GM18907 (cell line): ENCODE measurements around the gene DPEP2NB.
"Not testable (repeated sequence)": the region's sequence is repeated elsewhere in the genome, so short reads cannot be mapped to it uniquely, and the experiment has no call there.

Experiments used
- ATAC-seq: cut with Tn5 transposase; IDR thresholded peaks from one replicate; pipeline ENCODE4 v1.9.1; 2021; ENCODE audit warnings: mild to moderate bottlenecking, moderate library complexity; ENCODE audit not compliant: unreplicated experiment

DPEP2NB gene

DNA sequence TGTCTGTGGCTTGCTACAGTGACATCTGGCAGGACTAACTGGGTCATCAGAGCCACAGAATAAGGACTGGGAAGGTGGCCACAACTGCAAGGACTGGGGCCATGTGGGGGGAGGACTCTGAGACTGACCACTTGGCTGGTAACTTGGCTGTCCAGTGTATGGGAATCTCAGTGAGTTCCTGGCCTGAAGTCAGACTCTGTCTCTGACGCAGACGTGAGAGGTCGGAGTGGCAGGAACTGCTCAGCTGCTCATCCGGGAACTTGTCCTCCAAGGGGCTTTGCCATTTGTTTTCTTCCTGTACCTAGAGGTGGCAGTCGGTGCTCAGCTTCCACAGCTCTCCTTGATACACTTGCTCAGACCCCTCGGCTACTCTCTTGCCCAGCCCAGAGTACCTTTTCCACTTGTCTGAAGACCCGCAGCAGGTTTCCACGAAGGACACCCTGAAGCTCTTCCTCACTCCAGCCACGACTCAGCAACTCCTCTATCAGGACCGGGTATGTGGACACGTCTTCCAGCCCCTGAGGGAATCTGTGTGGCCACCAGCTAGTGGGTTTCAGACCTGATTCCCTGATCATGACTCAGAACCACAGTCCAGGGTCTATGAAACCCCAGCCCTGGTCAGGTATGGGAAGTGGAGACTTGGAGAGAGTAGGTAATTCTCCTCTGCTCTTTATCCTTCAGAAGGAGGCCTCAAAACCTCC lies 28.1 kb downstream of the DPEP2NB start:
- no peak for ATAC-seq

DNA sequence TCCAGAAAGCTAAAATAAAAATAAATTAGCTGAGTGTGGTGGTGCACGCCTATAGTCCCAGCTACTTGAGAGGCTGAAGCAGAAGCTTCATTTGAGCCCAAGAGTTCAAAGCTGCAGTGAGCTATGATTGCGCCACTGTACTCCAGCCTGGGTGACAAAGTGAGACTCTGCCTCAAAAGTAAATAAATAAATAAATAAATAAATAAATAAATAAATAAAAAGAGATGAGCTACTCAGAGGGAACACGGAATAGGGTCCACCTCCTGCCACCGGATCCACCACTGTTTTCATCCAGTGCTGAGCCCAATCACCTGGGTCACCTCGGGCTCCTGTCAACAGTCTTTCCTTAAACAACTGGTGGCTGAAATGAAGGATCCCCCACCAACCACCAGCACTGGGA lies 28.8 kb downstream of the DPEP2NB start:
- ATAC-seq: no peak

DNA sequence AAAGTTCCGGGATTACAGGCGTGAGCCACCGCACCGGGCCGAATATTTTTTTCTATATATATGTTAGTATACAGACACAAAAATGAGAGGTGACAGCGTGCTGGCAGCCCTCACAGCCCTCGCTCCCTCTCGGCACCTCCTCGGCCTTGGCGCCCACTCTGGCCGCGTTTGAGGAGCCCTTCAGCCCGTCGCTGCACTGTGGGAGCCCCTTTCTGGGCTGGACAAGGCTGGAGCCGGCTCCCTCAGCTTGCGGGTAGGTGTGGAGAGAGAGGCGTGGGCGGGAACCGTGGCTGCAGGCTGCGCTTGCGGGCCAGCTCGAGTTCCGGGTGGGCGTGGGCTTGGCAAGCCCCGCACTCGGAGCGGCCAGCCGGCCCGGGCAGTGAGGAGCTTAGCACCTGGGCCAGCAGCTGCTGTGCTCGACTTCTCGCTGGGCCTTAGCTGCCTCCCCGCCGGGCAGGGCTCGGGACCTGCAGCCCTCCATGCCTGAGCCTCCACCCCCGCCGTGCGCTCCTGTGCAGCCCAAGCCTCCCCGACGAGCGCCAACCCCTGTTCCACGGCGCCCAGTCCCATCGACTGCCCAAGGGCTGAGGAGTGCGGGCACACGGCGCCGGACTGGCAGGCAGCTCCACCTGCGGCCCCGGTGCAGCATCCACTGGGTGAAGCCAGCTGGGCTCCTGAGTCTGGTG lies 33.6 kb downstream of the DPEP2NB start:
- no peak for ATAC-seq

DNA sequence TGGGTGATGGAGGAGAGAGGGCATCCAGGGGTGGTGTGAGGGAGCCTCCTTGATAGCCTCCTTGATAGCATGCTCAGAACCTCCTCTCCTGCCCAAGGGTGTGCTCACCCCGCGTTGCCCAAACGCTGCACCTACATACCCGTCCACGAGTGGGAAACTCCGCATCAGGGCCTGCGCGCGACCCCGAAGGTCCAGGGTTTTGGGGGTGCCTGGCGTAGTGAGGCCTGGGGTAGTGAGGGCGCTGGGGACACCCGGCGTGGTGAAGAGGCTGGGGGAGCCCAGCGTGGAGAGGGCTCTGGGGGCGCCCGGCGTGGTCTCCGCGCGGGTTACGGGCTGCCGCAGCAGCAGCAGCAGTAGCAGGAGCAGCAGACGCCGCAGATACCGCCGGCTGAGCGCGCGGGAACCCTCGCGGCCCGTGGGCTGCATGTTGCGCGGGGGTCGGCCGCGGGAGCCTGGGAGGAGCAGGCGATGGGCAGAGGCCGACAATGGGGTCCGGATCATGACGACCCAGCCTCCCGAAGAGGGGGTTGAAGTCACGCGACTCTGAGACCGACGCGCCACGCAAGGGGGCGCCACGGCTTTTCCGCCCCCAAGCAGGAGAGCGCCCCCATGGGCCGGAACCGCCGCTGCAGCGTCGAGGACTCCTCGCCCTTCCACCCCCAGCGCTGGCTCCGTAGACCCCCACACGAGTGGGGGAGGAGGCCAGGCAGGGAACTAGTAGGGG lies 35.6 kb downstream of the DPEP2NB start, which contains the start of gene DPEP3:
Gene DPEP3, minus strand, starts transcription at position 545 of the 724 bp plus-strand sequence. Its CDS starts 119 bp downstream, at position 426.
- no peak for ATAC-seq

DNA sequence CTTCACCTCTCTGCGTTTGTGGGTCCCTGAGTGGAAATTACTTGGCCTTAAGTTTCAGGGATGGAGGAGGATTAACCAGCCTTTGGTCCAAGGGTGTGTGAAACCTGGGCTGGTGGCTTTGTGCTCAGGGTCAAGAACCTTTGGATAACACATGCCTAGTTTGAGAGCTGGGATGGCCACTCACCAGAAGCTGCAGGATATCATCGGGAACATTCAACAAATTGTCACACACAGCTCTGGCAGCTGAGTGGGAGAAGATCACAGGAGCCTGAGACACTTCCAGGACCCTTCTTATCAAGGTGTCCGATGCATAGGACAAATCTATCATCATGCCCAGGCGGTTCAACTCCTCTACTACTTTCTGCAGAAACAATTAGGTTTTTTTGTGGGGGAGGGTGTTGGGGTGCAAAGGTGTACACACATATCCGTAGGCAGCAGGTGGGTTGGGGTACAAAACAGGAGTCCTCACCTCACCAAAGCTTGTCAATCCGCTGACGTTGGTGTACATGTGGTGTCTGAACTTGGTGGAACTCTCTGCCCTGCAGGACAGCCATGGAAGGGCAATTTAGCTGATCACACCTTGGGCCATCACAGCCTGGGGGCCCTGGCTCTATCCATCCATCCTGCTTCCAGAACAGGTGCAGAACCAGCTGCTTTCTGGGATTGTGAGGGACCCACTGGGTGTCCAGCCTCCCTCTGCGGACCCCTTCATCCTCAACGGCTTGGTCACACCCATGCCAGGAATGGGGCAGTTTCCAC lies 38.1 kb downstream of the DPEP2NB start:
- ATAC-seq: no peak

DNA sequence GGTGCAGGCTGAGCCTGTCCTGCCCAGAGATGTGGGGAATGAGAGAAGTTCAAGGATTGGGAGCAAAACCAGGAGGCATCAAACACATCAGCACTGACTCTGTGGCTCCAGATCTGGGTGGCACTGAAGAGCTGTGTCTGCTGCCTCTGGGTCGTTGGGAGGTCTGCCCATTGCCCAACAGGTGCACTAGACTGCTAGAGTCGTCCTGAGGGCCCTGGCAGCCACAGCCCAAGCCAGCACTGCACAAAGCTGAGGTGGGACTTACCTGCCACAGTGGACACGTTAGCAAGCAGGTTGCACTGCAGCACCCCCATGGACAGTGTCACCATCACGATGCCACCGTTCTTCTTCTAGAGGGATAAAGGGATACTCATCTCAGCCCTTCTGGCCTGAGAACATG lies 38.7 kb downstream of the DPEP2NB start:
- no peak for ATAC-seq

DNA sequence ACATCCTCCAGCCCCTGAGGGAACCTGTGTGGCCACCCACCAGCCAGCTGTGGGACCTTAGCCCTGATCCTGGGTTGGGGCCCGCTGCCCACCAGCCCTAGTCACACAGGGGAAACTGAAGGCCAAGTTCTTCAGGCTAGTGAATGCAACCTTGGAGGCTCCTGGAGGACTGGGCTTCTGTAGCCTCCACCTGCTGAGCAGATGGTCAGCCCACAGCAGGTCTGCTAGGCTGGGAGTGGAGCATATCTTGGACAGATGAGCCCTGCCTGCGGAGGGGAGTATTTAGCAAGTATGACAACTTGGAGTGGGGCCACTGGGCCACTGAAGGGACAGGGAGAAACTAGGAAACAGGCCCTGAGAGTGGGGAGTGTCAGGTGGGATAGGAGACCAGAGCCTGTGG lies 39.5 kb downstream of the DPEP2NB start:
- ATAC-seq: no peak

DNA sequence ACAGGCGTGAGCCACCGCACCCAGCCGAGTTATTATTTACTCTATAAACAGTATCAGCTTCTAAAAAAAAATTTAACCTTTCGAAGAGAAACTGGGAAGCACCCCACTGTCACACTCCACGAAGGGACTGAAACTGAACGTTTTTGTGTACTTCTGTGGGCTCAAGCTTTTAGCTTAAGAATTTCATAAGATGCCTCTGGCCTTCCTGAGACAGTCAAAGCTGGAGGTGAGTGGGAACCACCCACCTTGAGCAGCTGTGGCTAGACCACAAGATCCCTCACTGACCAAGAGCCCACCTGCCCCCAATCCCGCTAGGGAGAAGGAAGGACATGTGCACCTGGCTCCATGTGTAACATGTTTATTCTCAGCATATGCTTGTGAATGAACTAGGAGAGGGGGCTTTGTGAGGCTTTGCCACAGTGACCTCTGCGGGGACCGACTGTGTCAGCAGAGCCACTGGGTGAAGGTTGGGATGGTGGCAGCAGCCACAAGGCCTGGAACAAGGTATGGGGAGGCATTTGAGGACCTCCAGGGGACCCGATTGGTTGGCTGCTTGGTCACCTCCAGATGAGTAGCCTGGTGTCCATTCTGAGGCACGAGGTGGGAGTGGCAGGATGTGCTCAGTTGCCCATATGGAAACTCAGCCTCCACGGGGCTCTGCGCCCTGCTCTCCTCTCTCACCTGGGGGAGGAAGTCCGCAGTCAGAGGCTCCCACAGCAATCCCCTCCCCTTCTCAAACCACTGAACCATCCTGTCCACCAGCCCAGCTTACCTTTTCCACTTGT lies 40.2 kb downstream of the DPEP2NB start:
- ATAC-seq: no peak

DNA sequence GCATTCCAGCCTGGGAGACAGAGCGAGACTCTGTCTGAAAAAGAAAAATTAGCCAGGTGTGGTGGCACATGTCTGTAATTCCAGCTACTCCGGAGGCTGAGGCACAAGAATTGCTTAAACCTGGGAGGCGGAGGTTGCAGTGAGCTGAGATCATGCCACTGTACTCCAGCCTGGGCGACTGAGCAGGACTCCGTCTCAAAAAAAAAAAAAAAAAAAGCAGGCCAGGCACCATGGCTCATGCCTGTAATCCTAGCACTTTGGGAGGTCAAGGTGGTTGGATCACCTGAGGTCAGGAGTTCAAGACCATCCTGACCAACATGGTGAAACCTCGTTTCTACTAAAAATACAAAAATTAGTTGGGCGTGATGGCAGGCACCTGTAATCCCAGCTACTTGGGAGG lies 43.4 kb downstream of the DPEP2NB start:
- ATAC-seq: not testable (repeated sequence)

DNA sequence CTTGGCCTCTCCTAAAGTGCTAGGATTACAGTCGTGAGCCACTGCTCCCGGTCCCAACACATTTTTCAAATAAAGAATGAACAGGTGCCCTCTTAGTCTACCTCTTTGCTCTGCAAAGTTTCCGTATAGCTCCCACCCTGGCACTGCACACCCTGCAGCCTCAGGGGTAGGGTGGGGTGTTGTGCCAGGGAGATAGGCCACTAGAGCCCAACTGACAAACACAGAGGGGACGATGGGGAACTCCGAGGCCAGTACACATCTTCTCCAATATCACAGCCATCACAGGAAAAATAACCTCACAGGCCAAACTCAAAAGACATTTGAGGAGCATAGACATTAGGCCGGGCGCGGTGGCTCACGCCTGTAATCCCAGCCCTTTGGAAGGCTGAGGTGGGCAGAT lies 44.6 kb downstream of the DPEP2NB start:
- no peak for ATAC-seq

DNA sequence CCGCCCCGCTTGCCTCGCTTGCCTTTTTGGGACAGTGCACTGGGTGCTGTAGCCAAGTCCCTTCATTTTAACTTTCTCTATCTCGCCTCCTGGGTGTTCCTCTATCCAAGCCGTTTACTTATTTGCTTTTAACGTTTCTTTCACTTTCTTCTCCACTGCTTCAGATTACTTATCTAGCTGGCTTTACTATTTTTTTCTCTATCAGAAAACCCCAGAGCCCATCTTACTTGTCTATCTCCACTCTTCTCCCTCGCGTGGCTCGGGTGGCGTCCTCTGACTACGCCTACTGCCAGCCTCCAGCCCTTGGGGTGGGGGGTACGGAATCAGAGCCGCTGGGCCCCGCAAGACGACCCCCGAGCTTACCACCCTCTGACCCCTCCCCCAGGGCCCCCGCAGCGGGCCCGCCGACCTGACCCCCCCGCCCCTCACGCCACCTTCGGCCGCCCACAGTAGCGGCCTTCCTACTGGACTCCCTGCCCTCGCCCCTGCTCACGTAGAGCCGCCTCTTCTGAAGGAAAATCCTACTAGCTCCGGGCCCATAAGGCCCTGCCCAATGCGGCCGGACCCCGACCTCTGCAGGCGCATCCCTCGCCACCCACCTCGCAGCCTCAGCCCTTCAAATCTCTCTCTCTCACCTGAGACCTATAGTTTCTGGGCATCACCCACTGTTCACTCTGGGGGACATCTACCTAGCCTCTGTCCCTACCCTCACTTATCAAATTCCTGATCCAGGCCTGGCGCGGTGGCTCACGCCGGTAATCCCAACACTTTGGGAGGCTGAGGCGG lies 46.3 kb downstream of the DPEP2NB start:
- ATAC-seq: peak; percentile 6

DNA sequence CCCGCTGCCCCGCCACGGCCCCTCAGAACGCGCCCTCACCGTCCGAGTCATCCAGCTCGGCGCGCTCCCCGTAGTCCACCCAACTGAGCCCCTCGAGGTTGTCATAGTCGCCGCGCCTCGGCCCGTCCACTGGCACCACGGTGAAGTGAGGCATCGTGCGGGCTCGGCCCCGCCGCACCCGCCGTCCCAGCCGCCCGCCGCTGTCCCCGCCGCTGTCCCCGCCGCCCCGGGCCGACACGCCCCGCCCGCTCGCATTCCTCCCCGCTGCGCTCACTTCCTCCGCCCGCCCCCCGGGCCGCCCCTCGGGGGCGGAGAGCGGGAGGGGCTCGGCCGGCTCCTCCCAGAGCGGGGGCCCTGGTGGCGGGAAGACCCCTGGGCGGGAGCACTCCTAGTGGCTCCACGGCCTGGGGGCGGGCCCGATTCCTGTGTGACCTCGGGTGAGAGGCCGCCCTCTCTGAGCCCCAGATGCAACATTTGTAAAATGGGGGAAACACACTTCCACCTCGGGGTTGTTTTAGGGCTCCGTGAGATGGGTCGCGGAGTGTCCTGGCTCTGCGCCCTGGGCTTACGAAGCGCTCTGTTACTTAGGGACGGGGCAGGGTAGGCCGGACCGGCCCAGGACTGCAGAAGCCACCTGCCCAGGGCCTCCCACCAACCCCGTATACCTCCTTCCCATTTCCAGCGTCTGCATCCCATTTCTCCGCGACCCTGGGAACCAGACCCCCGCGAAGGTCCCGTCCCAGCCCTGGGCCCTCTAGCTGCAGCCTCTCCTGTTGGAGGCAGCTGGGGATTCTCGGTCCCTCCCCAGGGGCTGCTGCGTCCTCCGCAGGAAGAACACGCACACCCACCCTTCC lies 47.1 kb downstream of the DPEP2NB start, which contains the start of gene SLC12A4:
Gene SLC12A4, minus strand, starts transcription at position 238 of the 854 bp plus-strand sequence. Its CDS starts 84 bp downstream, at position 154.
- ATAC-seq: peak; percentile 70

DNA sequence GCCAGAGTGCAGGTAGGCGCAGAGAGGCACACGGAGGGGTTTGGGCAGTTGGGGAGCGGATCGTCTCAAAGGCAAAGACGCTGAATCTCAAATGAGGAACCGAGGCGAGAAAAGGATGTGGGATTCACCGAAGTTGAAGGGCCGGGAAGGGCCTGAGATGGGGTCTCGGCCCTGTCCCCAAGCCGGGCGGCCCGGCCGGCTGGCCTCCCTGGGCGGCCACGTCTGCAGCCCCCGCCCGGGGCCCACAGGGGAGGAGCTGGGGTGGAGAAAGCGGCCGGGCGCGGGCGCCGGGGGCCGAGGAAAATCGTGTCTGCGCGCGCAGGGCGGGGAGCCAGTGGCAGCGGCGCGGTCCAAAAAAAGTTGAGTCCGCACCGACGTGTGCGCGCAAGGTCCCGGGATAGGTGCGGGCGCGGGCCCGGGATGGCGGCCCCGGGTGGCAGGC lies 47.7 kb downstream of the DPEP2NB start:
- peak; percentile 23 for ATAC-seq

DNA sequence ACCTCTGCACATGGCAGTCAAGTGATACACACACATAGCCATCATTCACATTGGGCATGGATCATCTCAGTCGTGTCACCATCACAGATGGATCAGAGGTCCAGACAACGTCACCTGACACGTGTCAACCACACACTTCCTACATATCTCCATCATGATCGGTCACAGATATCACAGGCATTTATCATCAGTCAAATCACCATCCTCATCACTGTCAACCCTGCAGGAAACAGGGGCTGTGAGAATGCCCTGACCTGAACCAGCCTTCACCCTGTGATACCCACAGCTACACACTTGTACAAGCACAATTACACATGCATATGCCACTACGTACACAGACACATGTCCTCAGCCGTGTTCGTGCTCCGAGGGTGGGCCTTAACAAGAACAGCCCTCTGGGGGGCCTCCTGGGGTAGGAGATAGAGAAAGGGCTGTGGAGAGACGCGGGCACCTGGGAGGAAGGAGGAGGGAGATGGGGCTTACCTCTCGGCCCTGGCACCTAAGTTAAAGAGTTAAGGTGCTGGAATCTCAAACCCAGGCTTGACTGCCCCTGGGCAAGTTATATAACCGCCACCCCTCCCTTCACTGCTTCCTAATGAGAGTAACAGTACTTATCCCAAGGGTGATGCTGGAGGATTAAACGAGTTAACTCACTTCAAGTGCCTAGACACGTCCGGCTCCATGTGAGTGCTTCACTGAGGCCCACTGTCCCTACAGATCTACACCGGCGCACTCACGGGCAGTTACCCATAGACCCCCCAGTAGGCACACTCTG lies 48.3 kb downstream of the DPEP2NB start:
- ATAC-seq: no peak

DNA sequence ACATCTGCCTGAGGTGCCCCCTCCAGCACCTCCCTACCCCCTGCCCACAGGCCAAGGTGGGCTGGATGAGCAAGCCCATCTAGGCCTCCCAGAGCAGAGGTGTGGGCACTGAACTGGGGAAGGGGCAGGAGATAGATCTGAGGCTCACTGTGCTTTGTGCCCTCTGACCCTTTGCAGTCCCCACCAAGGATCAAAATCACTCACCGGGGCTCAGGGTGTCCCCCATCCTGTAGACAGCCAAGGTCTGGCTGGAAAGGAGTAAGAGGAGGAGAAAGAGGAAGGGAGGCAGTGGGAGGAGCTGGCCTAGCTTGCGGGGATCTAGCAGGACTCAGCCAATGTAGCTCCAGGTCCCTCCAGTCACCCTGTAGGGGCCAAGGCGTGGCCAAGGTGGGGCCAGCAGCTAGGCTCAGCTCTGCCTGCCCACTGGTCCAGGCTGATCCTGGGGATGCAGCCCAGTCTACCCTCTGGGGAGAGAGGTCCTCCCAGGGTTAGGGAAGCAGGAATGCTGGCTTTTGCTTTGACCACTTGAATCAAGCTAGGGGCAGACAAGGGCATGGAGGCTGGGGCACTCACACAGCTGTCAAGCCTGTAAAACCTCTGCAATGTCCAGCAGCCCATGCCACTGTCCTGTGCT lies 49.0 kb downstream of the DPEP2NB start:
- ATAC-seq: no peak

DNA sequence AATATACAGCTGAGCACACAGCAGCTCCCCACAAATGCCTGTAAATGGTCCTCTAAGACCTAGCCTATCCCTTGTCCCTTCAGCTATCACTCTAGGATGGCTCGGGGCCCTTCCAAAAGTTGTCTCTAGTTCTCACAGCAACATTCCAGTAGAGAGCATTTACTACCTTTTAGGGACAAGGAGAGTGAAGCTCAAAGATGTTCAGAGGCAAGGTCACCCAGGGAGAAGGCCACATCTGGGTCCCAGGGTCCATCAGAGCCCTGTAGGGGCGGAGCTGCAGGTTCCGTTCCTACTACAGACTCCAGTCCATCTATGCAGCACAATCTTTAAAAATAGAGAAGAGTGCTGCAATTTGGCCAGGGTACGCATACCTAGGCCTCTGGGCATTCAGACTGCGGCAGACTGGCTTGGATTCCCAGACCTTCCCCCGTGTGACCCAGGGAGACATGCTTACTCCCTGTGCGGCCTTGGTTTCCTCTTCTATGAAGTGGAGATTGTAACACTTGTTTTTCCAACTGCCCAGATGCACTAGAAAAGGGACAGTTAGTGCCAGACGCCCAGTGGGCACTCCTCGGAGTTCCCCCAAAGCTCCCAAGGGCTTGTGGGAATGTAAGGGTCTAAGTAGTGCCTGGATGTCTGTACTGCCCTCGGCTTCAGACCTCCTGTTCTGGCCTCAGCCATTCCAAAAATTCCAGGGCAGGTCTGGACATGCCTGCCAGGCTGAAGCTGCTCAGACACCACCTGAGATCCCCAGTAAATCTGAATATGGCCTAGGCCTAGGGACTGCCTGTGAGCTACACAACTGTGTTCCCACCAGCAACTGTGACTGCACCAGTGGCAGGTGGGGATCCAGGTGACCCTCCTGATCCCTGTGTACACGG lies 49.8 kb downstream of the DPEP2NB start:
- ATAC-seq: no peak
